Suprapubic skin (tissue), 4 donors: Measurements from ENCODE around the gene GNL1. TPM values are rescaled to one million over a fixed set of nuclear protein-coding genes. Genes with fewer than 3 reads are reported as not detected.
A peak's percentile ranks its signal among the peaks of the same experiment; 100 is the strongest.

ENCODE experiments used
- DNase-seq, 2 donors: peaks; one replicate each; pipeline ENCODE4 v3.0.0-alpha.2; 2019; ENCODE audit warnings: low spot score in 2 of 2
- H3K27ac ChIP-seq: fragments of 200-600 bp; sonication (generic); one replicate; pipeline ENCODE4 v1.5.1; 2019
- H3K27me3 ChIP-seq: fragments of 200-600 bp; sonication (generic); one replicate; pipeline ENCODE4 v1.5.1; 2019
- H3K36me3 ChIP-seq: fragments of 200-600 bp; sonication (generic); one replicate; pipeline ENCODE4 v1.5.1; 2019
- H3K4me1 ChIP-seq: fragments of 200-600 bp; sonication (generic); one replicate; pipeline ENCODE4 v1.5.1; 2019
- H3K4me3 ChIP-seq: fragments of 200-600 bp; sonication (generic); one replicate; pipeline ENCODE4 v1.5.1; 2019; ENCODE audit warnings: mild to moderate bottlenecking
- H3K9me3 ChIP-seq: fragments of 200-600 bp; sonication (generic); one replicate; pipeline ENCODE4 v1.5.1; 2019
- EP300 ChIP-seq: sonication (generic); formaldehyde crosslinking; IDR thresholded peaks from one replicate; pipeline ENCODE4 v1.6.1; 2017; ENCODE audit warnings: antibody characterized with exemption
- POLR2A ChIP-seq, 2 donors: fragments of 450-650 bp; IDR thresholded peaks; one replicate each; pipeline ENCODE4 v1.6.1; 2017; ENCODE audit warnings: antibody characterized with exemption in 2 of 2, mild to moderate bottlenecking in 2 of 2, moderate library complexity in 2 of 2
- POLR2AphosphoS5 ChIP-seq, 3 donors: sonication (generic); formaldehyde crosslinking; IDR thresholded peaks; one replicate each; pipeline ENCODE4 v1.6.1; 2017; ENCODE audit warnings: antibody characterized with exemption in 3 of 3
- WGBS: methylation state at CpG from one replicate; pipeline ENCODE4 v1.1.5; 2018; 5-methylcytosine and 5-hydroxymethylcytosine counted together
- total RNA-seq, 4 donors: library from RNA; depleted of rRNA; stranded (reverse); fragments of >200 nt; gene quantifications; one replicate each; pipeline ENCODE4 v1.1.0, GENCODE V29; 2016
- TF ChIP-seq, protein P1 (sequence below), 2 donors: fragments of 200-600 bp in 1 of 2; fragments of 450-650 bp in 1 of 2; sonication (generic) in 1 of 2; IDR thresholded peaks; one replicate each; pipeline ENCODE4 v1.5.1; 2016 to 2019; ENCODE audit warnings: antibody characterized with exemption in 2 of 2, mild to moderate bottlenecking in 1 of 2, moderate library complexity in 1 of 2

GNL1 gene
- total RNA-seq, 4 donors from 2014 or later, result 33.9 to 58.9 (median 38.9) TPM

DNA sequence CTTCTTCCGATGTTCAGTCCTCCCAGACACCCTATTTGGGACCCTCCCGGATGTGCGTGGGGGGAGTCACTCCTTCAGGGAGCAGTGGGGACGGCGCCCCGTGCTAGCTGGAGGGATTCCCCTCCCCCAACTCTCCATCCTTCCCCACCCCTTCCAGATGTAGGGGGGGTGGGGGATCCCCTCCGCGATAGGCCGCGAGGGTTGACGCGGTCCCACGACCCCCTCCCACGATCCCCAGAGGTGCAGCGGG lies 548 bp downstream of the GNL1 start:
- Histone ChIP-seq H3K27me3 (no peaks in the 10 kb centered on the region), H3K9me3 (no peaks in the 10 kb centered on the region), H3K36me3 (peaks cover 34% of the 10 kb centered on the region), H3K4me3 (peak overlapping the region; percentile 85), H3K4me1 (peaks cover 29% of the 10 kb centered on the region), H3K27ac (peak overlapping the region; percentile 96)
- TF ChIP-seq POLR2A (IDR thresholded peaks at IDR 0.05) (no peak), EP300 (no peak), POLR2AphosphoS5 (IDR thresholded peaks at IDR 0.05) (no peak)
- TF ChIP-seq, protein P1, sequence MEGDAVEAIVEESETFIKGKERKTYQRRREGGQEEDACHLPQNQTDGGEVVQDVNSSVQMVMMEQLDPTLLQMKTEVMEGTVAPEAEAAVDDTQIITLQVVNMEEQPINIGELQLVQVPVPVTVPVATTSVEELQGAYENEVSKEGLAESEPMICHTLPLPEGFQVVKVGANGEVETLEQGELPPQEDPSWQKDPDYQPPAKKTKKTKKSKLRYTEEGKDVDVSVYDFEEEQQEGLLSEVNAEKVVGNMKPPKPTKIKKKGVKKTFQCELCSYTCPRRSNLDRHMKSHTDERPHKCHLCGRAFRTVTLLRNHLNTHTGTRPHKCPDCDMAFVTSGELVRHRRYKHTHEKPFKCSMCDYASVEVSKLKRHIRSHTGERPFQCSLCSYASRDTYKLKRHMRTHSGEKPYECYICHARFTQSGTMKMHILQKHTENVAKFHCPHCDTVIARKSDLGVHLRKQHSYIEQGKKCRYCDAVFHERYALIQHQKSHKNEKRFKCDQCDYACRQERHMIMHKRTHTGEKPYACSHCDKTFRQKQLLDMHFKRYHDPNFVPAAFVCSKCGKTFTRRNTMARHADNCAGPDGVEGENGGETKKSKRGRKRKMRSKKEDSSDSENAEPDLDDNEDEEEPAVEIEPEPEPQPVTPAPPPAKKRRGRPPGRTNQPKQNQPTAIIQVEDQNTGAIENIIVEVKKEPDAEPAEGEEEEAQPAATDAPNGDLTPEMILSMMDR (IDR thresholded peaks at IDR 0.05), result no peak
- WGBS, result 0% methylated on average over 13 of the region's 15 CpGs
- no peak for DNase-seq

DNA sequence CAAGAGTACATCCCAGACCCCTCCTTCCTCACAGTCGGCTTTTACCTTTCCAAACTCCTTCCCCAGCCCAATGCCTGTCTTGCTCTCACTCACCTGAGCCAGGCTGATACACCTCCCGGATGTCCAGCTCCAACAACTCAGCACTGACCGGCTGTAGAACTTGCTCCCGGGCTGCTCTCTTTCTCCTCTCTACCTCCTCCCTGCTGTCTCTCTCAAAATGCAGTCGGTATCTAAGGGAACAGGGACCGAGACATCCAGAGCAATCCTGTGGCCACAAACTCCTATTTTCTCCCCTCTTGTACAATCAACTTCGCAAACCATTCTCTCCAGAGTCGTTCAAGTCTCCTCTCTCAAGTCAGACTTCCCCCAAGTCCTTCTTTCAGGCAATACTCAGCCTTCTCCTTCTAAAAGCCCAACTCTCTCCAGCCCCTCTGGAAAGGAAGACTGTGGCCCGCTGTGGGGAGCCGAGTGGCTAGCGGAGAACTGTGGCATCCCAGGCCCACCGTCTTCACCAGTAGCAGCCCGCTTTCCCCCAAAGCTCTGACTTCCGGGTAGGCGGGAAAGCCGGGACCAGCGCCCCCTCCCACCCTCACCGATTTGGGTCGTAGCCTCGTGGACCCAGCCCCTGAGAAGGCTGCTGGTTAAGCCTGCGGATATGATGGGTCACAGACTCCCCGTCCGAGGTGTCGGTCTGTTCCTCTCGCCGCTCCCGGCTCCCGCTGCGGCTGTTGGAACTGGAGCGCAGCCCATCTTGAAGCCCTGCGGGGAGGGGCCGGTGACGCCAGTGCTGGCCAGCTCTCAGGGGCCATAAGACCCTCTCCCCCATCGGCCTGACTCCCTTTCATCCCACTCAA lies 1.1 kb downstream of the GNL1 start:
- Histone ChIP-seq H3K4me1 (peaks cover 29% of the 10 kb centered on the region), H3K9me3 (no peaks in the 10 kb centered on the region), H3K27ac (peak overlapping the region; percentile 96), H3K4me3 (peak overlapping the region; percentile 85), H3K36me3 (peaks cover 40% of the 10 kb centered on the region), H3K27me3 (no peaks in the 10 kb centered on the region)
- DNase-seq, result peak; percentile 80 to 81
- TF ChIP-seq POLR2A (IDR thresholded peaks at IDR 0.05), result no peak
- TF ChIP-seq EP300, result no peak
- TF ChIP-seq, protein P1 (IDR thresholded peaks at IDR 0.05), result no peak
- TF ChIP-seq POLR2AphosphoS5 (IDR thresholded peaks at IDR 0.05), result no peak
- WGBS, result 15% methylated on average over 24 of the region's 34 CpGs

DNA sequence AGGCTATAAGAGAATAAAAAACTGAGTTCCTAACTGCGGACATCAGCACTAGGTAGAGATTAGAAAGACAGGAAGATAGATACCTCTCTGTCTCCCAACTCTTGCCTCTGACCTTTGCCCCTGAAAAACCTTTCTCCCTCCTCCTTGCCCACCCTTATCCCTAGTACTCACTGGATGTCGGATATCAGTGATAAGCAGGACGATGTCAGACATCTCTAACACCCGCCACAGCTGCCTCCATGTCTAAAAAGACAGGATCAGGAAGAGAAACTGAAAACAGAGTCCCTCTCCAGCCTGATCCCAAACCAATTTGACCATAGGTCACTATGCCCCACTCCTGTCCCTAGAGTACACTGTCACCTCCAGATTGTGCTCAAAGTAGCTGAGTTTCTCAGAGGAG lies 1.9 kb downstream of the GNL1 start:
- DNase-seq, result no peak
- H3K9me3 ChIP-seq, result no peaks in the 10 kb centered on the region
- H3K36me3 ChIP-seq, result peaks cover 46% of the 10 kb centered on the region
- 92% methylated on average over 4 of the region's 4 CpGs for WGBS
- no peaks in the 10 kb centered on the region for H3K27me3 ChIP-seq
- no peak overlapping the region for H3K4me3 ChIP-seq
- H3K4me1 ChIP-seq, result peaks cover 29% of the 10 kb centered on the region
- TF ChIP-seq POLR2AphosphoS5 (IDR thresholded peaks at IDR 0.05) (no peak), POLR2A (IDR thresholded peaks at IDR 0.05) (no peak), EP300 (no peak)
- TF ChIP-seq, protein P1 (IDR thresholded peaks at IDR 0.05), result no peak
- H3K27ac ChIP-seq, result no peak overlapping the region

DNA sequence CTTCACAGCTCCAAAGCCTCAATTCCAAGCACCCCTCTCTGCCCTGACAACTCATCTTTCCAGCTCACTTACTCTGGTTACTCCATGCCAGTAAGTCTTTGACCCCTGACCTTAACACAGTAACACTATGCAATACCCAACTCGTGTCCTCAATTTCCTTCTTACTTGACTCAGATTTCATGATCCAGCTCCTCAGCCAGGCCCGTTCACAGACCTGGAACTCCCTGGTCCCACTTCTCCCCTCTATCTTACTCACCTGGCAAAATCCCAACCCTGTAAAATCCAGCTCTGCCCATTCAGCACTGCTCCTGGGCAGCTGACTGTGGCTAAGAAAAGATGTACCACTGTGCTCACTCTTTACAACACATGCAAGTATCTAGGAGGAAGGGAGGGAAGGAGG lies 7.9 kb downstream of the GNL1 start:
- TF ChIP-seq POLR2A (IDR thresholded peaks at IDR 0.05) (no peak), POLR2AphosphoS5 (IDR thresholded peaks at IDR 0.05) (no peak), EP300 (no peak)
- TF ChIP-seq, protein P1 (IDR thresholded peaks at IDR 0.05), result no peak
- Histone ChIP-seq H3K36me3 (peaks cover 79% of the 10 kb centered on the region), H3K4me1 (no peaks in the 10 kb centered on the region), H3K9me3 (no peaks in the 10 kb centered on the region), H3K27me3 (no peaks in the 10 kb centered on the region), H3K27ac (no peak overlapping the region), H3K4me3 (no peak overlapping the region)
- WGBS, result 77% methylated on average over 2 of the region's 2 CpGs
- DNase-seq, result no peak

DNA sequence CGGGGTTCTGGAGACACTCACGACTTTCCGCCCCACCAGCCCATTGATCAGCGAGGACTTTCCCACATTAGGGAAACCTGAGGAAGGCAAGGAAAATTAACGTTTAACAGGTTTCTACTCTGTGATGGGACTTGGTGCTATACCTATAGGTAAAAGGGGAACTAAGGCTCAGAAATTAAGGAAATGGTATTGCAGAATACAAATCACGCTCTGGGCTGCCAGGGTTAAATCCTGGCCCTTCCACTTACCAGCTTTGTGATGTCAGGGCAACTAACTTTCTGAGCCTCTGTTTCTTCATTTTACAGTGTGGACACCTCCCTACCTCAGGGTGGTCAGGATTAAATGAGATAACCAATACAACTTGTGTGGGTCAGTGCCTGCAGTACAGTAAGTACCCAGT lies 8.8 kb downstream of the GNL1 start:
- Histone ChIP-seq H3K4me3 (no peak overlapping the region), H3K27me3 (no peaks in the 10 kb centered on the region), H3K9me3 (no peaks in the 10 kb centered on the region), H3K36me3 (peaks cover 70% of the 10 kb centered on the region), H3K4me1 (no peaks in the 10 kb centered on the region), H3K27ac (no peak overlapping the region)
- DNase-seq, result no peak
- 90% methylated on average over 6 of the region's 6 CpGs for WGBS
- TF ChIP-seq, protein P1 (IDR thresholded peaks at IDR 0.05), result no peak
- TF ChIP-seq EP300, result no peak
- no peak for TF ChIP-seq POLR2A (IDR thresholded peaks at IDR 0.05)
- TF ChIP-seq POLR2AphosphoS5 (IDR thresholded peaks at IDR 0.05), result no peak
